Bronchial epithelial cell (primary cell): Measurements from ENCODE around the gene CENPM. TPM values are rescaled to one million over a fixed set of nuclear protein-coding genes. Genes with fewer than 3 reads are reported as not detected.

Source experiments
- DNase-seq: peaks from one replicate; pipeline ENCODE4 v3.0.0-alpha.2; 2010; ENCODE audit warnings: low read depth
- FAIRE-seq: peaks from 2 replicates; lab custom pipeline; 2011; peaks lifted over from hg19 to GRCh38; lab: Jason Lieb, UNC
- H3K27me3 ChIP-seq: 2 replicates; pipeline ENCODE4 v1.5.1; 2011; ENCODE audit warnings: low read length; ENCODE audit not compliant: control insufficient read depth, insufficient read depth
- H3K36me3 ChIP-seq: 2 replicates; pipeline ENCODE4 v1.5.1; 2011; ENCODE audit warnings: low read length; ENCODE audit not compliant: control insufficient read depth, insufficient read depth
- H3K4me3 ChIP-seq: 2 replicates; pipeline ENCODE4 v1.5.1; 2011; ENCODE audit warnings: mild to moderate bottlenecking, low read depth, low read length, control low read depth
- CTCF ChIP-seq: IDR thresholded peaks from 2 replicates; pipeline ENCODE4 v1.5.1; 2011; ENCODE audit warnings: mild to moderate bottlenecking, moderate library complexity, low read length, control low read depth, inconsistent platforms; ENCODE audit not compliant: insufficient read depth, severe bottlenecking
- total RNA-seq: library from RNA; depleted of rRNA; stranded (reverse); fragments of >200 nt; gene quantifications from 2 replicates; pipeline ENCODE4 v1.2.1, GENCODE V29; 2014

The CENPM gene
- total RNA-seq, 1 donor from 2014 or later = 1.3 TPM

GRCh38 chr22:41939981-41940831 is 6.7 kb downstream of the CENPM start:
- Histone ChIP-seq H3K36me3 (no peaks in the 10 kb centered on the region), H3K27me3 (no peaks in the 10 kb centered on the region), H3K4me3 (no peak overlapping the region)
- DNase-seq (no peak), FAIRE-seq (no peak)
- no peak for TF ChIP-seq CTCF

GRCh38 chr22:41936894-41937169 is 10.1 kb downstream of the CENPM start:
- Histone ChIP-seq H3K4me3 (no peak overlapping the region), H3K36me3 (no peaks in the 10 kb centered on the region), H3K27me3 (no peaks in the 10 kb centered on the region)
- no peak for TF ChIP-seq CTCF
- FAIRE-seq (no peak), DNase-seq (no peak)

- H3K27me3 ChIP-seq = no peaks in the 10 kb centered on the region
- no peaks in the 10 kb centered on the region for H3K36me3 ChIP-seq
- no peak for FAIRE-seq
- no peak for DNase-seq
- H3K4me3 ChIP-seq = no peak overlapping the region
- TF ChIP-seq CTCF = no peak
These were observed 11.4 kb downstream of the CENPM start for GRCh38 chr22:41935509-41935908.

- no peaks in the 10 kb centered on the region for H3K36me3 ChIP-seq
- DNase-seq = no peak
- H3K4me3 ChIP-seq = no peak overlapping the region
- TF ChIP-seq CTCF = no peak
- FAIRE-seq = no peak
- H3K27me3 ChIP-seq = no peaks in the 10 kb centered on the region
These were observed 12.0 kb downstream of the CENPM start for GRCh38 chr22:41935015-41935351.

- TF ChIP-seq CTCF = no peak
- H3K36me3 ChIP-seq = no peaks in the 10 kb centered on the region
- H3K27me3 ChIP-seq = no peaks in the 10 kb centered on the region
- DNase-seq = no peak
- FAIRE-seq = no peak
- no peak overlapping the region for H3K4me3 ChIP-seq
These were observed 12.5 kb downstream of the CENPM start for GRCh38 chr22:41934284-41935014.
